Bronchial epithelial cell (primary cell): ENCODE data around the gene VDAC2. TPM values are rescaled to one million over a fixed set of nuclear protein-coding genes. Genes with fewer than 3 reads are reported as not detected.
"Not testable (repeated sequence)": the region's sequence is repeated elsewhere in the genome, so short reads cannot be mapped to it uniquely, and the experiment has no call there.

Experiments used
- DNase-seq: peaks from one replicate; pipeline ENCODE4 v3.0.0-alpha.2; 2010; ENCODE audit warnings: low read depth
- FAIRE-seq: peaks from 2 replicates; lab custom pipeline; 2011; peaks lifted over from hg19 to GRCh38; lab: Jason Lieb, UNC
- H3K27me3 ChIP-seq: 2 replicates; pipeline ENCODE4 v1.5.1; 2011; ENCODE audit warnings: low read length; ENCODE audit not compliant: control insufficient read depth, insufficient read depth
- H3K36me3 ChIP-seq: 2 replicates; pipeline ENCODE4 v1.5.1; 2011; ENCODE audit warnings: low read length; ENCODE audit not compliant: control insufficient read depth, insufficient read depth
- H3K4me3 ChIP-seq: 2 replicates; pipeline ENCODE4 v1.5.1; 2011; ENCODE audit warnings: mild to moderate bottlenecking, low read depth, low read length, control low read depth
- total RNA-seq: library from RNA; depleted of rRNA; stranded (reverse); fragments of >200 nt; gene quantifications from 2 replicates; pipeline ENCODE4 v1.2.1, GENCODE V29; 2014
- TF ChIP-seq, protein P1 (sequence below): IDR thresholded peaks from 2 replicates; pipeline ENCODE4 v1.5.1; 2011; ENCODE audit warnings: mild to moderate bottlenecking, moderate library complexity, low read length, control low read depth, inconsistent platforms; ENCODE audit not compliant: insufficient read depth, severe bottlenecking

The VDAC2 gene
- total RNA-seq, 1 donor from 2014 or later: 270 TPM

DNA sequence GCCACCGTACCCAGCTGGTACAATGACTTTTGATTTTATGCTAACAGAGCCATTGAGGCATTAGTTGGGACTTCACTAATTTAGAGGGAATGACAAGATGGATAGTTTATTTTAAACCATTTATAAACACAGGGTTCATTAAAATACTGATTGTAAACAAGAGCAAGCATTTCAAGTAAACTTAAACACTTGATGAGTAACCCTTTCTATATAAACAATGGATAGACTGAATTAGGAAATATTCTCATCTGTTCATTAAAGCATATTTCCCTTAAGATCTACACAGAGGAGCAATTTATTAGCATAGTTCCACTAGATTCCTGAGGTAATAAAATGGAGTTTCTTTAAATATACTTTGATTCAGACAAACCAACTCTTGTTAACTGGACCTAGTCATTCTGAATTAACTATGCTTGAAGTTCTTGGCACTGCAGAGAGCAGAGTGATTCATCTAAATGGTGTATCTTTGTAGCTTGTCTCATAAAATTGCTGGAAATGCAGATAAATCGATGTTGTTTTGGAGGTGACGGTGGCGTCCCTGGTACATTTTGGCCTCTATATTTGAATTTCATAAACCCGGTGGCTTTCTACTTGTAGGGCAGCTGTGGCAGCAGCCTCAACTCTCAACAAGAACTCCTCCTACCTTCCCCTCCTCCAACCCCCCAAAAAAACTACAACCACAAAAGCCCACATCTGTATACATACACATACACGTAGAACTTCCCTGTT, 15.4 kb upstream of the VDAC2 start:
- peak; percentile 21 for DNase-seq
- no peaks in the 10 kb centered on the region for H3K36me3 ChIP-seq
- H3K4me3 ChIP-seq: no peak overlapping the region
- H3K27me3 ChIP-seq: no peaks in the 10 kb centered on the region
- no peak for FAIRE-seq
- TF ChIP-seq, protein P1, sequence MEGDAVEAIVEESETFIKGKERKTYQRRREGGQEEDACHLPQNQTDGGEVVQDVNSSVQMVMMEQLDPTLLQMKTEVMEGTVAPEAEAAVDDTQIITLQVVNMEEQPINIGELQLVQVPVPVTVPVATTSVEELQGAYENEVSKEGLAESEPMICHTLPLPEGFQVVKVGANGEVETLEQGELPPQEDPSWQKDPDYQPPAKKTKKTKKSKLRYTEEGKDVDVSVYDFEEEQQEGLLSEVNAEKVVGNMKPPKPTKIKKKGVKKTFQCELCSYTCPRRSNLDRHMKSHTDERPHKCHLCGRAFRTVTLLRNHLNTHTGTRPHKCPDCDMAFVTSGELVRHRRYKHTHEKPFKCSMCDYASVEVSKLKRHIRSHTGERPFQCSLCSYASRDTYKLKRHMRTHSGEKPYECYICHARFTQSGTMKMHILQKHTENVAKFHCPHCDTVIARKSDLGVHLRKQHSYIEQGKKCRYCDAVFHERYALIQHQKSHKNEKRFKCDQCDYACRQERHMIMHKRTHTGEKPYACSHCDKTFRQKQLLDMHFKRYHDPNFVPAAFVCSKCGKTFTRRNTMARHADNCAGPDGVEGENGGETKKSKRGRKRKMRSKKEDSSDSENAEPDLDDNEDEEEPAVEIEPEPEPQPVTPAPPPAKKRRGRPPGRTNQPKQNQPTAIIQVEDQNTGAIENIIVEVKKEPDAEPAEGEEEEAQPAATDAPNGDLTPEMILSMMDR: no peak

DNA sequence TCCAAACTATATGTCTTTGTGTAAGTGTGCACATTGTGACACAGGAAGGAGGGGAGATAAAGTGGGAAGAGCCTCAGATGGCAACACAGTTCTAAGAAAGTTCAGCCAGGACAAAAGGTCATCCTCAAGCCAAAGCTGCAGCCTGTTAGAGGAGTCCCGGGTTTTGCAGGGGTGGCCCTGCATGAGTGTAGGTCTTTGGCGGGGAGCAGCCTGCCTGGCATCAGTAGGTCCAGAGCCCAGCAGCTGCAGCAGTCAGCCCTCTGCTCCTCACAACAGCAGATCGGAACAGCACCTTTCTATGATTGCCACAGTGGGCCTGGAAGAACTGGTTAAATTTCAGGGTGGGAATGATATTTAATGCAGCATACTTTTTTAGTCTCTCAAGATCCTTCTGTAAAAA, 13.5 kb upstream of the VDAC2 start:
- DNase-seq: no peak
- H3K4me3 ChIP-seq: no peak overlapping the region
- no peaks in the 10 kb centered on the region for H3K36me3 ChIP-seq
- no peaks in the 10 kb centered on the region for H3K27me3 ChIP-seq
- TF ChIP-seq, protein P1: no peak
- no peak for FAIRE-seq

DNA sequence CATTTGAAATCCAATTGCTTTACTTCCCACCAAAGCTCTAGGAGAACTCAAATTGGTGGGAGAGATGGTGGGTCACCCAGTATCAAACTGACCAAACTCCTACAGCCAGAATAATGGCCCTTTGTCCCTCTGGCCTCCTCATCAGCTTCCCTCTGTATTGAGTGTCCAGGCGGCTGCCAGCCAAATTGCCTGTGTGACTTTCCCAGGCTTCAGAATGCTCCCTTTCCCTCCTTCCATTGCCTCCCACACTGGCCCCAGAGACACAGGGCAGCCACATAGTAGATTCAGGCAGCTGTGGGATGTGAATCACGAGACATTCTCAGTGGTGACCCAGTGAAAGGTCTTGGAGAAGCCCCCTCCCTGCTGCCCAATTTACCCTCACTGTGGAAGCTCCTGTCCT, 12.7 kb upstream of the VDAC2 start:
- no peak overlapping the region for H3K4me3 ChIP-seq
- no peaks in the 10 kb centered on the region for H3K36me3 ChIP-seq
- FAIRE-seq: no peak
- DNase-seq: no peak
- H3K27me3 ChIP-seq: no peaks in the 10 kb centered on the region
- TF ChIP-seq, protein P1: no peak

DNA sequence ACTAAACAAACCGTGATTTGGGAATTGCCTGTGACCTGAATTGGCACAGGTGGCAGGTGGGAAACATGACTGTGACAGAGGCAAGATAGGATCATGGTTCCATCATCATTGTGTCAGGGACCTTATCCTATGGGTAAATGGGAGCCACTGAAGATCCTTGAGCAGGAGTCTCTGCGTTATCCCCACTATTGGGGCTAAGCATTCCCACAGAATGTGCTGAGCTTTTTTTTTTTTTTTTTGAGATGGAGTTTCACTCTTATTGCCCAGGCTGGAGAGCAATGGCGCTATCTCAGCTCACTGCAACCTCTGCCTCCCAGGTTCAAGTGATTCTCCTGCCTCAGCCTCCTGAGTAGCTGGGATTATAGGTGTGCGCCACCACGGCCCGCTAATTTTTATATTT, 10.6 kb upstream of the VDAC2 start:
- H3K36me3 ChIP-seq, H3K4me3 ChIP-seq, DNase-seq, FAIRE-seq, H3K27me3 ChIP-seq: not testable (repeated sequence)

DNA sequence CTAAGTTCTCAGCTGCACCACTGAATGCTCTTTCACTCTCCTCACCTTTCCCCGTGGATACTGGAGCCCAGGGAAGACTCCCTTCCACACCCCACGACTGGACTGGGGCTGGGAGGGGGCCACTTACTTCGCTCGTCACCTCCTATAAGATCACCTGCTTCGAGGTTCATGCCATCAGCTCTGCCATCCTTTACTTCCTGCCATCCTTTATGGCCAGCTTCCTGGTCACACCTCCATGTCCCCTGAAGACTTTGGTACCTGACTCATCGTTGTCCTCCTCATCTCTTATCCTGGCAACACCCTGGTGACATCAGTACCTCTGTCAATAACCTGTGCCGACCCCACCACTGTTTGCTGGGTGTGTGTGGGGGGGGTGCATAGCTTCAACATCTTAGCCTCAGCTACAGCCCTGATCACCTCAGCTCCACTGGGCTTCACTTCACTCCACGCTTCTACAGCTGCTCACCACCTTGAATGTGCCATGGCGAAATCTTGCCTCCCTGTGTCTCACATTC, 8.7 kb upstream of the VDAC2 start:
- TF ChIP-seq, protein P1: no peak
- DNase-seq (no peak), FAIRE-seq (no peak)
- Histone ChIP-seq H3K4me3 (no peak overlapping the region), H3K36me3 (no peaks in the 10 kb centered on the region), H3K27me3 (no peaks in the 10 kb centered on the region)

DNA sequence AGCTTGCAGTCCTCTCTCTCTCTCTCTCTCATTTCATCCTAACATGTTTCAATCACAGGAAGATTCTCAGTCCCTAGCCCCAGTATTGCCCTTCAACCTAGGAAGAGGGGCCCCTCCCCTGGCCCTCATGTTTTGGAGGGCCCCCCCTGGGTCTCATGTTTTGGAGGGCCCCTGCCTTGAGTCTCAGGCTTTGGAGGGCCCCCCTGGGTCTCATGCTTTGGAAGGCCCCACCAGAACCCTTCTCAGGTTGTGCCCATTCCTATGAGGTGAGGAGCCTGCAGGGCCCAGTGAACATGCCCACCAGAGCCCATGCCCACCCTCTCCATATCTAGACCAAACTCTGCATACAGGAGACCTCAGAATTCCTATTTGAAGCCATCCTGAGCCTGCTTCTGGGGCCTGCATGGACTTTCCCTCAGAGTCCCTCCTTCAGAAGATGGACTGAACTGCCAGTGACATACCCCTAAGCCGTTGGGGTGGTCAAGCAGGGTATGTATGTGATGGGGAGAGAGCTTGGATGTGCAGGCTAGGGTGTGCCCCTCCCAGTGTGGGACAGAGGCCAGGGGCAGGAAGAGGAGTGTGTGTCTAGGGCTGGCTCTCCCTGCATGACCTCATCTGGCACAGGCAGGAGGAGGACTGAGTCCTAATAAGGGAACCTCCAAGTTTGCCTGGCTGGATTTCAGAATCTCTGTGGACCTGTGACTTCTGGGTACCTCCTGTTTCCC, 8.1 kb upstream of the VDAC2 start:
- DNase-seq (peak; percentile 72), FAIRE-seq (no peak)
- TF ChIP-seq, protein P1: no peak
- no peaks in the 10 kb centered on the region for H3K36me3 ChIP-seq
- H3K27me3 ChIP-seq: no peaks in the 10 kb centered on the region
- no peak overlapping the region for H3K4me3 ChIP-seq

DNA sequence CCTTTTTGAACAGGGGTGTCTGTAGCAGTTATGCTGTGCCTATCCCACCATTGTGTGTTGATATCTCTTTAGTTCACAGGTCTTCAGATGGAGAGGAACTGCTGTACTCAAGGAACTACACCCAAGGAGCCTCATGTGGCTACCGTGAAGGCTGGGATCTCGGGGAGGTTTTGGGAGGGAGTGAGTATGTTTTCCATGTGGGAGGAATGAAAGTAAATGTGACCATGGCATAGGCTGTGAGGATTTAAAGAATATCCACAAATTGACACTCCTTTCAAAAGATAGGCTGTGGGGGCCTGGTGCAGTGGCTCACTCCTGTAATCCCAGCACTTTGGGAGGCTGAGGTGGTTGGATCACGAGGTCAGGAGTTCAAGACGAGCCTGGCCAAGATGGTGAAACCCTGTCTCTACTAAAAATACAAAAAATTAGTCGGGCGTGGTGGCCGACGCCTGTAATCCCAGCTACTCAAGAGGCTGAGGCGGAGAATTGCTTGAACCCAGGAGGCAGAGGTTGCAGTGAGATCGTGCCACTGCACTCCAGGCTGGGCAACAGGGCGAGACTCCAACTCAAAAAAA, 7.5 kb upstream of the VDAC2 start:
- DNase-seq, FAIRE-seq, H3K4me3 ChIP-seq, H3K36me3 ChIP-seq, H3K27me3 ChIP-seq: not testable (repeated sequence)
